CD4-positive, alpha-beta memory T cell (primary cell): ENCODE measurements around the gene CCNY. TPM values are rescaled to one million over a fixed set of nuclear protein-coding genes. Genes with fewer than 3 reads are reported as not detected.
A peak's percentile ranks its signal among the peaks of the same experiment; 100 is the strongest.
"Not testable (repeated sequence)": the region's sequence is repeated elsewhere in the genome, so short reads cannot be mapped to it uniquely, and the experiment has no call there.

Experiments
- CTCF ChIA-PET: fragments of 350-600 bp; sonication (Branson Sonifier 250); formaldehyde crosslinking; loops from one replicate; lab custom pipeline; 2021; ENCODE audit warnings: inconsistent platforms; ENCODE audit not compliant: partially characterized antibody; lab: Charles Lee
- POLR2A ChIA-PET: fragments of 350-600 bp; sonication (Branson Sonifier 250); formaldehyde crosslinking; loops from one replicate; lab custom pipeline; 2021; ENCODE audit not compliant: partially characterized antibody; lab: Charles Lee
- DNase-seq, 5 donors: peaks; one replicate each; pipeline versions ENCODE4 v3.0.0 to v3.0.0-alpha.2; 2020 to 2022; ENCODE audit warnings: mixed read lengths in 1 of 5
- H3K27ac ChIP-seq: one replicate; pipeline ENCODE4 v1.7.0; 2013; ENCODE audit warnings: low read depth, low read length
- H3K27me3 ChIP-seq: 2 replicates; pipeline ENCODE4 v1.7.0; 2013; ENCODE audit warnings: mild to moderate bottlenecking, low read length, moderate library complexity; ENCODE audit not compliant: insufficient read depth
- H3K36me3 ChIP-seq: 2 replicates; pipeline ENCODE4 v1.7.0; 2013; ENCODE audit warnings: mild to moderate bottlenecking, low read length, moderate library complexity; ENCODE audit not compliant: insufficient read depth
- H3K4me1 ChIP-seq: 2 replicates; pipeline ENCODE4 v1.7.0; 2013; ENCODE audit warnings: mild to moderate bottlenecking, low read length, moderate library complexity; ENCODE audit not compliant: insufficient read depth
- H3K4me3 ChIP-seq, 2 donors: one replicate each; pipeline ENCODE4 v1.7.0; 2013; ENCODE audit warnings: low read length in 2 of 2, mild to moderate bottlenecking in 1 of 2
- H3K9me3 ChIP-seq, 2 donors: one replicate each; pipeline ENCODE4 v1.7.0; 2013; ENCODE audit warnings: low read length in 2 of 2, control low read depth in 1 of 2; ENCODE audit not compliant: control insufficient read depth in 1 of 2
- H3K27ac Mint-ChIP-seq, 7 donors: one replicate each; pipeline ENCODE4 v1.8.0; 2020 to 2021; ENCODE audit warnings: mixed read lengths in 7 of 7, mild to moderate bottlenecking in 6 of 7, inconsistent platforms in 3 of 7, moderate library complexity in 3 of 7
- H3K27me3 Mint-ChIP-seq, 2 donors: one replicate each; pipeline ENCODE4 v1.8.0; 2020 to 2021; ENCODE audit warnings: mixed read lengths in 2 of 2
- H3K36me3 Mint-ChIP-seq, 2 donors: one replicate each; pipeline ENCODE4 v1.8.0; 2020 to 2021; ENCODE audit warnings: mixed read lengths in 2 of 2, inconsistent platforms in 1 of 2, mild to moderate bottlenecking in 1 of 2
- H3K4me1 Mint-ChIP-seq, 4 donors: one replicate each; pipeline ENCODE4 v1.8.0; 2020 to 2021; ENCODE audit warnings: mixed read lengths in 4 of 4, mild to moderate bottlenecking in 1 of 4
- H3K4me3 Mint-ChIP-seq, 8 donors: one replicate each; pipeline ENCODE4 v1.8.0; 2020 to 2021; ENCODE audit warnings: mixed read lengths in 8 of 8, mild to moderate bottlenecking in 7 of 8, moderate library complexity in 6 of 8, inconsistent platforms in 3 of 8
- H3K9me3 Mint-ChIP-seq, 8 donors: one replicate each; pipeline ENCODE4 v1.8.0; 2020 to 2021; ENCODE audit warnings: mixed read lengths in 8 of 8, mild to moderate bottlenecking in 5 of 8, inconsistent platforms in 3 of 8, moderate library complexity in 1 of 8
- intact Hi-C: fragments of 100-400 bp; cut with micrococcal nuclease; formaldehyde crosslinking; loops from one replicate; pipeline ENCODE4 v1.15.1; 2023
- polyA plus RNA-seq, 2 donors: library from polyadenylated mRNA; unstranded; fragments of 300-500 nt; fragmentation: Illumina TruSeq; gene quantifications; one replicate each; pipeline ENCODE4 v1.2.3, GENCODE V29; 2021
- total RNA-seq, 2 experiments: library from RNA; stranded (reverse); gene quantifications; one replicate each; pipeline ENCODE4 v1.2.3, GENCODE V29; 2021

CCNY gene
- total and polyA plus RNA-seq, 4 experiments from 2014 or later, result 5.6 to 66.7 (median 41.5) TPM

DNA sequence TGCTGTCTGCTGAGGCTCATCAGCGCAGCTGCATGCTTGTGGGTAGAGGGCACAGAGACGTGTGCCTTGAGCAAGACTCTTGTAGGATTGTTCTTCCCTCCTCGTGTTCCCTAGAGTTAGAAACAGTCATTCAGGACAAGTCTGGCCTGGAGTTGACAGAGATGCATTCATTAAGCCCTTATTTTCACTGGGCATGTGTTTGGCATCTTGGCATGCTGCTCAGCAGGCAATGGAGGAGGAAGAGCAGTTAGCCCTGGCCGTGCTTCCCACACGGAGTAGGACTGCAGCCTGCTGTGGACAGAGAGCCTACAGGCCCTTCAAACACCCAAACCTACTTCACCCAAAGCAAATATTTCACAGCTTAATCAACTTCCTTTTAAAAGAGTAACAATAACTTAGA lies 195.8 kb downstream of the CCNY start:
- Mint-ChIP-seq H3K27ac (no peak overlapping the region), H3K4me1 (peaks cover 8 to 11% (median 10%) of the 10 kb centered on the region in 4 donors), H3K4me3 (no peak overlapping the region), H3K36me3 (peaks cover 74 to 77% of the 10 kb centered on the region in 2 donors), H3K27me3 (no peaks in the 10 kb centered on the region), H3K9me3 (peaks cover 6 to 32% (median 21%) of the 10 kb centered on the region in 8 donors)
- no peak overlapping the region for H3K27ac ChIP-seq
- ChIA-PET CTCF (no interaction called here), POLR2A (no interaction called here)
- H3K36me3 ChIP-seq, result peaks cover 43% of the 10 kb centered on the region
- no peak overlapping the region for H3K4me3 ChIP-seq
- H3K27me3 ChIP-seq, result no peaks in the 10 kb centered on the region
- intact Hi-C loops, result no loop called here
- H3K4me1 ChIP-seq, result no peaks in the 10 kb centered on the region
- DNase-seq, result no peak
- H3K9me3 ChIP-seq, result no peaks in the 10 kb centered on the region

DNA sequence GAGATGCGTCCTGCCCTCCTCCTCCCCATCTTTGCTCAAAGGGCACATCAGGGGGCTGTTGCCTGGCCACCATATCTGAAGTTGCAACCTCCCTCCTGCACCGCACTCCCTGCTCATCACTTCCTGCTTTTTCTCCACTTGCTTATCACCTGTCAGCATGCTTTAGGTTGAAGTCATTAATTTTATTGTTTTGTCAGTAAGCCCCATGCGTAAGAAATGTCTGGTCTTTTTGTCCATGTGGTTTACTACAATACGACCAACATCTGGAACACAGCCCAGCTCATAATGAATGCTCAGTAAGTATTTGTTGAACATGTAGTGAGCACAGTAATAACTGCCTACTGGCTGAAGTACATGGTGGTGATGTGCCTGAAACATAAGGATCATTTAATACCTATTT lies 197.3 kb downstream of the CCNY start:
- intact Hi-C loops, result no loop called here
- Histone ChIP-seq H3K4me1 (no peaks in the 10 kb centered on the region), H3K36me3 (peaks cover 43% of the 10 kb centered on the region), H3K27me3 (no peaks in the 10 kb centered on the region), H3K9me3 (no peaks in the 10 kb centered on the region), H3K27ac (no peak overlapping the region), H3K4me3 (no peak overlapping the region)
- H3K27me3 Mint-ChIP-seq, result no peaks in the 10 kb centered on the region
- peaks cover 85 to 88% of the 10 kb centered on the region in 2 donors for H3K36me3 Mint-ChIP-seq
- H3K4me1 Mint-ChIP-seq, result peaks cover 17 to 22% (median 19%) of the 10 kb centered on the region in 4 donors
- H3K4me3 Mint-ChIP-seq, result no peak overlapping the region
- POLR2A ChIA-PET, result no interaction called here
- DNase-seq, result no peak
- CTCF ChIA-PET, result interaction anchor here (0.6 kb wide), 1 partner anchor 293 kb away, joined by 3 read pairs; no protein-coding TSS in a partner anchor
- peaks cover 6 to 32% (median 22%) of the 10 kb centered on the region in 8 donors for H3K9me3 Mint-ChIP-seq
- H3K27ac Mint-ChIP-seq, result peak overlapping the region in 2 of 7 donors; percentile 33 to 63

DNA sequence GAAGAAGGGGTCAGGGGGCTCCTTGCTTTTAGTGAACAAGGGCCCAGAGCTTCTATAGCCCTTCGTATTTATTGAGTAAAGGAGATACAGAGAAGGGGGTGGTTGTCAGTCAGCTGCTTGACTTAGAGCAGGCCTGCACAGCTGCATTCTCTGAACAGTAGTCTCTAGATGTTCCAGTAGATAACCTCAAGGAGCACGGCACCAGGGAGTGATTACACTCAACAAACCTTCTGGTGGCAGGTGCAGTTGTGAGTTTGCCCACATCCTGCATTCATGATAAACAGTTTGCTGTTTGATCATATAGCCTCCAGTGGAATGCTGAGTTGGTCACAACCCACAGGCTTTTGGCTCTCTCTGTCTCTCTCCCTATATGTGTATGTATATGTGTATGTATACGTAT lies 198.8 kb downstream of the CCNY start:
- H3K4me1 ChIP-seq, result no peaks in the 10 kb centered on the region
- intact Hi-C loops, result no loop called here
- no peak overlapping the region for H3K27ac ChIP-seq
- peaks cover 22 to 29% (median 23%) of the 10 kb centered on the region in 4 donors for H3K4me1 Mint-ChIP-seq
- CTCF ChIA-PET, result no interaction called here
- no peak overlapping the region for H3K27ac Mint-ChIP-seq
- no peaks in the 10 kb centered on the region for H3K9me3 ChIP-seq
- peaks cover 38% of the 10 kb centered on the region for H3K36me3 ChIP-seq
- H3K9me3 Mint-ChIP-seq, result peaks cover 6 to 32% (median 22%) of the 10 kb centered on the region in 8 donors
- H3K4me3 Mint-ChIP-seq, result no peak overlapping the region
- H3K4me3 ChIP-seq, result no peak overlapping the region
- no peak for DNase-seq
- peaks cover 83 to 86% of the 10 kb centered on the region in 2 donors for H3K36me3 Mint-ChIP-seq
- POLR2A ChIA-PET, result no interaction called here
- no peaks in the 10 kb centered on the region for H3K27me3 ChIP-seq
- H3K27me3 Mint-ChIP-seq, result no peaks in the 10 kb centered on the region

DNA sequence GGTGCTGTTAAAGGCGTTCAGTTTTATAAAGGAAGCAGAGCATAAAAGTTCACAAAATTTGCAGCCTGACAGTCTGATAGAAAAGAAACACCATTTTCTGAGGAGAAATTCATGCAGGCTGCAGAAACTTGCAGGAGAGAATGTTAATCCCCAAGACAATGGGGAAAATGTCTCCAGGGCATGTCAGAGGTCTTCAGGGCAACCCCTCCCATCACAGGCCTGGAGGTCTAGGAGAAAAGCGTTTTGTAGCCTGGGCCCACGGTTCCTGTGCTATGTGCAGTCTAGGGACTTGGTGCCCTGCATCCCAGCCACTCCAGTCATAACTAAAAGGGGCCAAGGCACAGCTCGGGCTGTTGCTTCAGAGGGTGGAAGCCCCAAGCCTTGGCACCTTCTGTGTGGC lies 200.5 kb downstream of the CCNY start:
- peaks cover 27% of the 10 kb centered on the region for H3K36me3 ChIP-seq
- ChIA-PET CTCF (no interaction called here), POLR2A (no interaction called here)
- no peak overlapping the region for H3K4me3 Mint-ChIP-seq
- H3K9me3 ChIP-seq, result no peaks in the 10 kb centered on the region
- no peak overlapping the region for H3K27ac ChIP-seq
- no peaks in the 10 kb centered on the region for H3K27me3 ChIP-seq
- intact Hi-C loops, result no loop called here
- peaks cover 75 to 79% of the 10 kb centered on the region in 2 donors for H3K36me3 Mint-ChIP-seq
- no peak overlapping the region for H3K27ac Mint-ChIP-seq
- no peak for DNase-seq
- H3K9me3 Mint-ChIP-seq, result peaks cover 6 to 32% (median 21%) of the 10 kb centered on the region in 8 donors
- H3K4me3 ChIP-seq, result no peak overlapping the region
- H3K27me3 Mint-ChIP-seq, result no peaks in the 10 kb centered on the region
- peaks cover 30 to 41% (median 32%) of the 10 kb centered on the region in 4 donors for H3K4me1 Mint-ChIP-seq
- H3K4me1 ChIP-seq, result peaks cover 4% of the 10 kb centered on the region

DNA sequence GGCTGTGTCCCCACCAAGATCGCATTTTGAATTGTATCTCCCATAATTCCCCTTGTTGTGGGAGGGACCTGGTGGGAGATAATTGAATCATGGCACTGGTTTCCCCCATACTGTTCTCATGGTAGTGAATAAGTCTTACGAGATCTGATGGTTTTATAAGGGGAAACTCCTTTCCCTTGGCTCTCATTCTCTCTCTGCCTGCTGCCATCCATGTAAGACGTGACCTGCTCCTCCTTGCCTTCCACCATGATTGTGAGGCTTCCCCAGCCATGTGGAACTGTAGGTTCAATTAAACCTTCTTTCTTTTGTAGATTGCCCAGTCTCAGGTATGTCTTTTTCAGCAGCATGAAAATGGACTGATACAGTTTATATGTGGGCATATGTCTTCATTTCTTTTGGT lies 201.6 kb downstream of the CCNY start:
- H3K27ac ChIP-seq, DNase-seq, H3K4me1 ChIP-seq, H3K27me3 Mint-ChIP-seq, intact Hi-C loops, H3K27me3 ChIP-seq, H3K4me3 Mint-ChIP-seq, H3K27ac Mint-ChIP-seq, CTCF ChIA-PET, POLR2A ChIA-PET, H3K9me3 ChIP-seq, H3K4me3 ChIP-seq: not testable (repeated sequence)
- H3K36me3 Mint-ChIP-seq, result peaks cover 71 to 78% of the 10 kb centered on the region in 2 donors
- peaks cover 20% of the 10 kb centered on the region for H3K36me3 ChIP-seq
- H3K4me1 Mint-ChIP-seq, result peaks cover 30 to 46% (median 34%) of the 10 kb centered on the region in 4 donors
- H3K9me3 Mint-ChIP-seq, result peaks cover 6 to 32% (median 21%) of the 10 kb centered on the region in 8 donors

DNA sequence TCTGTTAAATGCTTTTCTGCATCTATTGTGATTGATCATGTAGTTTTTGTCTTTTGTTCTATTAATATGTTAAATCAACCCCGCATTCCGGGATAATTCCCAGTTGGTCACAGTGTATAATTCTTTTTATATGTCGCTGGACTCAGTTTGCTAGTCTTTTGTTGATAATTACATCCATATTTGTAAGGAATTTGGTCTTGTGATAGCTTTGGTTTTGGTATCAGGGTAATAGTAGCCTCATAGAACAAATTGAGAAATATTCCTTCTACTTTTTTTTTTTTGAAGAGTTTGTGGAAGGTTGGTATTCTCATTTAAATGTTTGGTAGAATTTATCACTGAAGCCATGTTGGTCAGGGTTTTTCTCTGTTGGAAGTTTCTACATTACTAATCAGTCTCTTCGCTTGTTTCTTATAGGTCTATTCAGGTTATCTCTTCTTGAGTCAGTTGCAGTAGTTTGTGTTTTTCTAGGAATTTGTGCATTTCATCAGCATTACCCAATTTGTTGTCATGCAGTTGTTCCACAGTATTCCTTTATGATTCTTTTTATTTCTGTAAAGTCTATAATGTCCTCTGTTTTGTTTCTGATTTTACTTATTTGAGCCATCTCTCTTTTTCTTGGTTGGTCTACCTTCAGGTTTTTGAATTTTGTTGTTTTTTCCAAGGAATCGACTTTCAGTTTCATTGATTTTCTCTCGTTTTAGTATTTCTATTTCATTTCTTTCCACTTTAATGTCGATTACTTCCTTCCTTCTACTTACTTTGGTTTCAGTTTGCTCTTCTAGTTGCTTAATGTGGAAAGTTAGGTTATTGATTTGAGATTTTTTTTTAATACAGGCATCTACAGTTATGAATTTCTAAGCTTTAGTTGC lies 204.2 kb downstream of the CCNY start:
- peaks cover 0 to 12% (median 8%) of the 10 kb centered on the region in 8 donors for H3K9me3 Mint-ChIP-seq
- Histone ChIP-seq H3K36me3 (no peaks in the 10 kb centered on the region), H3K9me3 (no peaks in the 10 kb centered on the region), H3K27me3 (no peaks in the 10 kb centered on the region), H3K4me3 (no peak overlapping the region), H3K4me1 (peaks cover 4% of the 10 kb centered on the region), H3K27ac (no peak overlapping the region)
- peak overlapping the region in 5 of 7 donors; percentile 9 to 86 (median 66) for H3K27ac Mint-ChIP-seq
- peaks cover 49 to 65% of the 10 kb centered on the region in 2 donors for H3K36me3 Mint-ChIP-seq
- DNase-seq, result no peak
- H3K27me3 Mint-ChIP-seq, result no peaks in the 10 kb centered on the region
- peak overlapping the region in 5 of 8 donors; percentile 1 to 55 (median 18) for H3K4me3 Mint-ChIP-seq
- peaks cover 30 to 46% (median 33%) of the 10 kb centered on the region in 4 donors for H3K4me1 Mint-ChIP-seq
- CTCF ChIA-PET, result no interaction called here
- intact Hi-C loops, result no loop called here
- POLR2A ChIA-PET, result no interaction called here

DNA sequence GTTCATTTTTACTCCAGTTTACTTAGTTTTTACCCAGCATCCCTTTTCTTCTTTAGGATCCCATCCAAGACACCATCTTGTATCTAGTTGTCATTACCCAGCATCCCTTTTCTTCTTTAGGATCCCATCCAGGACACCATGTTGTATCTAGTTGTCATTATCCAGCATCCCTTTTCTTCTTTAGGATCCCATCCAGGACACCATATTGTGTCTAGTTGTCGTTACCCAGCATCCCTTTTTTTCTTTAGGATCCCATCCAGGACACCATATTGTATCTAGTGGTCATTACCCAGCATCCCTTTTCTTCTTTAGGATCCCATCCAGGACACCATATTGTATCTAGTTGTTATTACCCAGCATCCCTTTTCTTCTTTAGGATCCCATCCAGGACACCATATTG lies 205.4 kb downstream of the CCNY start:
- Histone ChIP-seq H3K27me3 (no peaks in the 10 kb centered on the region), H3K36me3 (no peaks in the 10 kb centered on the region), H3K4me1 (peaks cover 4% of the 10 kb centered on the region), H3K9me3 (no peaks in the 10 kb centered on the region), H3K4me3 (no peak overlapping the region), H3K27ac (no peak overlapping the region)
- H3K4me1 Mint-ChIP-seq, result peaks cover 23 to 39% (median 28%) of the 10 kb centered on the region in 4 donors
- H3K27ac Mint-ChIP-seq, result peak overlapping the region in 2 of 7 donors; percentile 50 to 57
- H3K36me3 Mint-ChIP-seq, result peaks cover 39 to 58% of the 10 kb centered on the region in 2 donors
- no peak for DNase-seq
- H3K4me3 Mint-ChIP-seq, result no peak overlapping the region
- H3K9me3 Mint-ChIP-seq, result peaks cover 0 to 3% (median 0%) of the 10 kb centered on the region in 8 donors
- POLR2A ChIA-PET, result no interaction called here
- H3K27me3 Mint-ChIP-seq, result no peaks in the 10 kb centered on the region
- CTCF ChIA-PET, result no interaction called here
- intact Hi-C loops, result no loop called here
